ENCODE results near the gene CCNL2. TPM values are rescaled to one million over a fixed set of nuclear protein-coding genes. Genes with fewer than 3 reads are reported as not detected.

CCNL2 gene
- total and polyA plus RNA-seq, 2 of the 13 experiments (the other 11 are each of a cell fraction or from before 2014, with no cell fraction given): 105 to 340 TPM

DNA sequence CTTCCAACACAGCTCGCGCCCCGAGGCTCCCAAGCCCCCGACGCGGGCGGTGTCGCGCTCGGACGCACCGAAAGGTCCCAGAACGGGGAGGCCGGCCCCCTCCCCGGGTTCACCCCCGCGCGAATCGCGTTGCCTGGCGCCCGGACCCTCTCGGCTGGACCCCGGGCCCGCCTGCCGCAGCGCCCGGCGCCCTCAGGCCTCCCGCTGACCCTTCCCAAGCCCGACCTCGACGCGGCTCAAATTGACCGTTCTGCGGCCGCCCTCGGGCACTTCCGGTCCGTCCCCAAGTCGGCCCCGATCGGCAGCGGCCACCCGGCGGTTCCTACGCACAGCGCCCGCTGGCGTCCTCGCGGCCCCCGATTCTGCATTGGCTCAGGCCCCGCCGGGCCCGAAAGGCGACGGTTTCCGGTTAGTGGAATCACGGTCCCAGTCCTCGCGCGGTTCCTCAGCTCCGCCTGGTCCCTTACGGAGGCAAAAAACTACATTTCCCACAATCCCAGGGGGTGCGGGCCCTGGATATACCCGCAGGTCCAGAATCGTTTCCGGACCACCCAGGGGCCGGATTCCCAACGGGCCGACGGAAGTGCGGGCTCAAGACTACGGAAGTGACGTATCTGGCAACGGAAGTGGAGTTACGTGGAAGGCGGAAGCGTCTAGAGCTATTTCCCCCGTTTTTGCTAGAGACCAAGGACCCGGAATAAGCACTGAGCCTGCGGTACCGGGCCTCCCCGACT, 24.0 kb downstream of the CCNL2 start, which contains the start of gene AURKAIP1 (continued):
- TF ChIP-seq ZNF781 (CRISPR knock-in tag; IDR thresholded peaks at IDR 0.05; ENCODE audit: borderline replicate concordance, not compliant biosample characterization) (no peak), NCOA5 (CRISPR knock-in tag; IDR thresholded peaks at IDR 0.05) (no peak), MIER2 (CRISPR knock-in tag; IDR thresholded peaks at IDR 0.05) (peak; percentile 82), FOXK1 (CRISPR knock-in tag; IDR thresholded peaks at IDR 0.05; ENCODE audit: borderline replicate concordance, low read depth) (peak; percentile 94), IKZF4 (CRISPR knock-in tag; IDR thresholded peaks at IDR 0.05; ENCODE audit: borderline replicate concordance, low read depth, not compliant biosample characterization) (no peak), ZNF883 (CRISPR knock-in tag; IDR thresholded peaks at IDR 0.05; ENCODE audit: not compliant biosample characterization) (peak; percentile 89), ZNF577 (CRISPR knock-in tag; IDR thresholded peaks at IDR 0.05; ENCODE audit: borderline replicate concordance, low read depth) (no peak), ZNF746 (CRISPR knock-in tag; IDR thresholded peaks at IDR 0.05) (peak; percentile 63)
- TF ChIP-seq, protein P1, sequence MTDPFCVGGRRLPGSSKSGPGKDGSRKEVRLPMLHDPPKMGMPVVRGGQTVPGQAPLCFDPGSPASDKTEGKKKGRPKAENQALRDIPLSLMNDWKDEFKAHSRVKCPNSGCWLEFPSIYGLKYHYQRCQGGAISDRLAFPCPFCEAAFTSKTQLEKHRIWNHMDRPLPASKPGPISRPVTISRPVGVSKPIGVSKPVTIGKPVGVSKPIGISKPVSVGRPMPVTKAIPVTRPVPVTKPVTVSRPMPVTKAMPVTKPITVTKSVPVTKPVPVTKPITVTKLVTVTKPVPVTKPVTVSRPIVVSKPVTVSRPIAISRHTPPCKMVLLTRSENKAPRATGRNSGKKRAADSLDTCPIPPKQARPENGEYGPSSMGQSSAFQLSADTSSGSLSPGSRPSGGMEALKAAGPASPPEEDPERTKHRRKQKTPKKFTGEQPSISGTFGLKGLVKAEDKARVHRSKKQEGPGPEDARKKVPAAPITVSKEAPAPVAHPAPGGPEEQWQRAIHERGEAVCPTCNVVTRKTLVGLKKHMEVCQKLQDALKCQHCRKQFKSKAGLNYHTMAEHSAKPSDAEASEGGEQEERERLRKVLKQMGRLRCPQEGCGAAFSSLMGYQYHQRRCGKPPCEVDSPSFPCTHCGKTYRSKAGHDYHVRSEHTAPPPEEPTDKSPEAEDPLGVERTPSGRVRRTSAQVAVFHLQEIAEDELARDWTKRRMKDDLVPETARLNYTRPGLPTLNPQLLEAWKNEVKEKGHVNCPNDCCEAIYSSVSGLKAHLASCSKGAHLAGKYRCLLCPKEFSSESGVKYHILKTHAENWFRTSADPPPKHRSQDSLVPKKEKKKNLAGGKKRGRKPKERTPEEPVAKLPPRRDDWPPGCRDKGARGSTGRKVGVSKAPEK (CRISPR knock-in tag; IDR thresholded peaks at IDR 0.05; ENCODE audit: borderline replicate concordance): no peak
- TF ChIP-seq, protein P2, sequence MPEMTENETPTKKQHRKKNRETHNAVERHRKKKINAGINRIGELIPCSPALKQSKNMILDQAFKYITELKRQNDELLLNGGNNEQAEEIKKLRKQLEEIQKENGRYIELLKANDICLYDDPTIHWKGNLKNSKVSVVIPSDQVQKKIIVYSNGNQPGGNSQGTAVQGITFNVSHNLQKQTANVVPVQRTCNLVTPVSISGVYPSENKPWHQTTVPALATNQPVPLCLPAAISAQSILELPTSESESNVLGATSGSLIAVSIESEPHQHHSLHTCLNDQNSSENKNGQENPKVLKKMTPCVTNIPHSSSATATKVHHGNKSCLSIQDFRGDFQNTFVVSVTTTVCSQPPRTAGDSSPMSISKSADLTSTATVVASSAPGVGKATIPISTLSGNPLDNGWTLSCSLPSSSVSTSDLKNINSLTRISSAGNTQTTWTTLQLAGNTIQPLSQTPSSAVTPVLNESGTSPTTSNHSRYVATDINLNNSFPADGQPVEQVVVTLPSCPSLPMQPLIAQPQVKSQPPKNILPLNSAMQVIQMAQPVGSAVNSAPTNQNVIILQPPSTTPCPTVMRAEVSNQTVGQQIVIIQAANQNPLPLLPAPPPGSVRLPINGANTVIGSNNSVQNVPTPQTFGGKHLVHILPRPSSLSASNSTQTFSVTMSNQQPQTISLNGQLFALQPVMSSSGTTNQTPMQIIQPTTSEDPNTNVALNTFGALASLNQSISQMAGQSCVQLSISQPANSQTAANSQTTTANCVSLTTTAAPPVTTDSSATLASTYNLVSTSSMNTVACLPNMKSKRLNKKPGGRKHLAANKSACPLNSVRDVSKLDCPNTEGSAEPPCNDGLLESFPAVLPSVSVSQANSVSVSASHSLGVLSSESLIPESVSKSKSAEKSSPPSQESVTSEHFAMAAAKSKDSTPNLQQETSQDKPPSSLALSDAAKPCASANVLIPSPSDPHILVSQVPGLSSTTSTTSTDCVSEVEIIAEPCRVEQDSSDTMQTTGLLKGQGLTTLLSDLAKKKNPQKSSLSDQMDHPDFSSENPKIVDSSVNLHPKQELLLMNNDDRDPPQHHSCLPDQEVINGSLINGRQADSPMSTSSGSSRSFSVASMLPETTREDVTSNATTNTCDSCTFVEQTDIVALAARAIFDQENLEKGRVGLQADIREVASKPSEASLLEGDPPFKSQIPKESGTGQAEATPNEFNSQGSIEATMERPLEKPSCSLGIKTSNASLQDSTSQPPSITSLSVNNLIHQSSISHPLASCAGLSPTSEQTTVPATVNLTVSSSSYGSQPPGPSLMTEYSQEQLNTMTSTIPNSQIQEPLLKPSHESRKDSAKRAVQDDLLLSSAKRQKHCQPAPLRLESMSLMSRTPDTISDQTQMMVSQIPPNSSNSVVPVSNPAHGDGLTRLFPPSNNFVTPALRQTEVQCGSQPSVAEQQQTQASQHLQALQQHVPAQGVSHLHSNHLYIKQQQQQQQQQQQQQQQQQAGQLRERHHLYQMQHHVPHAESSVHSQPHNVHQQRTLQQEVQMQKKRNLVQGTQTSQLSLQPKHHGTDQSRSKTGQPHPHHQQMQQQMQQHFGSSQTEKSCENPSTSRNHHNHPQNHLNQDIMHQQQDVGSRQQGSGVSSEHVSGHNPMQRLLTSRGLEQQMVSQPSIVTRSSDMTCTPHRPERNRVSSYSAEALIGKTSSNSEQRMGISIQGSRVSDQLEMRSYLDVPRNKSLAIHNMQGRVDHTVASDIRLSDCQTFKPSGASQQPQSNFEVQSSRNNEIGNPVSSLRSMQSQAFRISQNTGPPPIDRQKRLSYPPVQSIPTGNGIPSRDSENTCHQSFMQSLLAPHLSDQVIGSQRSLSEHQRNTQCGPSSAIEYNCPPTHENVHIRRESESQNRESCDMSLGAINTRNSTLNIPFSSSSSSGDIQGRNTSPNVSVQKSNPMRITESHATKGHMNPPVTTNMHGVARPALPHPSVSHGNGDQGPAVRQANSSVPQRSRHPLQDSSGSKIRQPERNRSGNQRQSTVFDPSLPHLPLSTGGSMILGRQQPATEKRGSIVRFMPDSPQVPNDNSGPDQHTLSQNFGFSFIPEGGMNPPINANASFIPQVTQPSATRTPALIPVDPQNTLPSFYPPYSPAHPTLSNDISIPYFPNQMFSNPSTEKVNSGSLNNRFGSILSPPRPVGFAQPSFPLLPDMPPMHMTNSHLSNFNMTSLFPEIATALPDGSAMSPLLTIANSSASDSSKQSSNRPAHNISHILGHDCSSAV (CRISPR knock-in tag; IDR thresholded peaks at IDR 0.05; ENCODE audit: borderline replicate concordance): no peak
- TF ChIP-seq, protein P3, sequence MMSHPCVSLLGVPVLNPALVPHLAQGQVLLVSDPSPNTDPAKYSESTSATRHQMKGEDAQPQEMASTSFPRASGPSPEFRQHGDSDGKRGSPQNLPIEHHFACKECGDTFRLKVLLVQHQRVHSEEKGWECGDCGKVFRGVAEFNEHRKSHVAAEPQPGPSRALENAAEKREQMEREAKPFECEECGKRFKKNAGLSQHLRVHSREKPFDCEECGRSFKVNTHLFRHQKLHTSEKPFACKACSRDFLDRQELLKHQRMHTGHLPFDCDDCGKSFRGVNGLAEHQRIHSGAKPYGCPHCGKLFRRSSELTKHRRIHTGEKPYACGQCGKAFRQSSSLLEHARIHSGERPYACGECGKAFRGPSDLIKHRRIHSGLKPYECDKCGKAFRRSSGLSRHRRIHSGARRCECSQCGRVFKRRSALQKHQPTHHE (CRISPR knock-in tag; IDR thresholded peaks at IDR 0.05; ENCODE audit: borderline replicate concordance): peak; percentile 89; the same call in 1 of the 2 replicates
- TF ChIP-seq, protein P4, sequence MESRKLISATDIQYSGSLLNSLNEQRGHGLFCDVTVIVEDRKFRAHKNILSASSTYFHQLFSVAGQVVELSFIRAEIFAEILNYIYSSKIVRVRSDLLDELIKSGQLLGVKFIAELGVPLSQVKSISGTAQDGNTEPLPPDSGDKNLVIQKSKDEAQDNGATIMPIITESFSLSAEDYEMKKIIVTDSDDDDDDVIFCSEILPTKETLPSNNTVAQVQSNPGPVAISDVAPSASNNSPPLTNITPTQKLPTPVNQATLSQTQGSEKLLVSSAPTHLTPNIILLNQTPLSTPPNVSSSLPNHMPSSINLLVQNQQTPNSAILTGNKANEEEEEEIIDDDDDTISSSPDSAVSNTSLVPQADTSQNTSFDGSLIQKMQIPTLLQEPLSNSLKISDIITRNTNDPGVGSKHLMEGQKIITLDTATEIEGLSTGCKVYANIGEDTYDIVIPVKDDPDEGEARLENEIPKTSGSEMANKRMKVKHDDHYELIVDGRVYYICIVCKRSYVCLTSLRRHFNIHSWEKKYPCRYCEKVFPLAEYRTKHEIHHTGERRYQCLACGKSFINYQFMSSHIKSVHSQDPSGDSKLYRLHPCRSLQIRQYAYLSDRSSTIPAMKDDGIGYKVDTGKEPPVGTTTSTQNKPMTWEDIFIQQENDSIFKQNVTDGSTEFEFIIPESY (CRISPR knock-in tag; IDR thresholded peaks at IDR 0.05): peak; percentile 82
